HUES64 (cell line): ENCODE results near the gene ZFPM1.

ENCODE experiments used
- H3K27ac ChIP-seq: 2 replicates; pipeline ENCODE4 v1.7.0; 2013; ENCODE audit warnings: low read depth, low read length, inconsistent platforms
- H3K27me3 ChIP-seq: 2 replicates; pipeline ENCODE4 v1.6.1; 2013; ENCODE audit warnings: mild to moderate bottlenecking, low read length; ENCODE audit not compliant: insufficient read depth
- H3K36me3 ChIP-seq: 2 replicates; pipeline ENCODE4 v1.6.1; 2013; ENCODE audit warnings: mild to moderate bottlenecking, low read length; ENCODE audit not compliant: insufficient read depth
- H3K4me1 ChIP-seq: 2 replicates; pipeline ENCODE4 v1.6.1; 2013; ENCODE audit warnings: mild to moderate bottlenecking, low read length, moderate library complexity; ENCODE audit not compliant: insufficient read depth
- H3K4me3 ChIP-seq: 2 replicates; pipeline ENCODE4 v1.5.1; 2013; ENCODE audit warnings: mild to moderate bottlenecking, low read length, moderate library complexity
- H3K9ac ChIP-seq: 2 replicates; pipeline ENCODE4 v1.6.1; 2013; ENCODE audit warnings: mild to moderate bottlenecking, low read depth, low read length
- H3K9me3 ChIP-seq: 2 replicates; pipeline ENCODE4 v1.6.1; 2013; ENCODE audit warnings: low read depth, low read length; ENCODE audit not compliant: insufficient read depth
- whole genome bisulfite sequencing: fragments of 150-250, 120-280 bp; methylation state at CpG from one replicate; pipeline ENCODE4 v1.1.7; 2013; ENCODE audit warnings: missing lambda C conversion rate; 5-methylcytosine and 5-hydroxymethylcytosine counted together

The ZFPM1 gene

DNA sequence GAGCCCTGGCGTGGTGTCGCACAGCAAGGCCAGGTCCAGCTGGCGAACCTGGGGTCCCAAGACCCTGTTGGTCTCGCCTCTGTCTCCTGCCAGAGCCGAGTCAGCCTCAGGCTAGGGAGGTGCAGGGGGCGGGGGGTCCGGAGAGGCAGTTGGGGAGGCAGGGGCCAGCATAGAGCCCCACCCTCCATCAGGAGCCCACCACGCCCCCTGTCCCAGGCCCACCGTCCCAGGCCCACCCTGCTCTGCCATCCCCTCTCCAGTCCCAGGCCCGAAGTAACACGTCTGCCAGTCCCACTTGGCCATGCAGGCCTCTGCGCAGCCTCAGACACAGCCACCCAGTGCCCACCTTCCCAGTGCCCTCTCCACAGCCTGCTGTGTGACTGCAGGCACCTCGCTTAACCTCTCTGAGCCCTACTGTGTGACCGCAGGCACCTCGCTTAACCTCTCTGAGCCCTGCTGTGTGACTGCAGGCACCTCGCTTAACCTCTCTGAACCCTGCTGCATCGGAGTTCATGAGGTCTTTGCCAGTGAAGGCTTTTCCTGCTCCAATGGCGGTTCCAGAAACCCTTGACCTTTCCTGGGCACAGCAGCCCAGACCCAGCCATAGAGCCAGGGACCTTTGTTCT lies 41.0 kb upstream of the ZFPM1 start:
- WGBS = 95% methylated on average over 18 of the region's 18 CpGs
- H3K36me3 ChIP-seq = no peaks in the 10 kb centered on the region
- H3K4me1 ChIP-seq = no peaks in the 10 kb centered on the region
- H3K27ac ChIP-seq = no peak overlapping the region
- H3K27me3 ChIP-seq = no peaks in the 10 kb centered on the region
- no peak overlapping the region for H3K9ac ChIP-seq
- H3K4me3 ChIP-seq = no peak overlapping the region
- H3K9me3 ChIP-seq = no peaks in the 10 kb centered on the region

DNA sequence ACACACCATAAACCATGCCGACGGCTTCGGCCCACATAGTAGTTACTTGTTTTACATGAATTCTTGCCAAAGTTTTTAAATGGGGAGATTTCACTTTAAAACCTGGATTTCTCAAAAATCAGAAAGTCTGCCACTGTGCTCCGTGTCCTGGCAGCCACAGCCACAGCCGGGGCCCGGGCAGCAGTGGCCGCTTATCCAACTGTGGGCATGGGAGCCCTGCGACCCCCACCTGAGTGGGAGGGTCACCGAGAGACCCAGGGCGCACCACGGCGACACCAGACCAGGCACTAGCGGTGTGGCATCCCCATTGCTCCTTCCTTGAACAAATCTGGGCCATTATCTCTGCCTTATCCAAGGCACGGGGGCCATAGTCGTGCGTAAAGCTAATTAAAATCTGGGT lies 40.3 kb upstream of the ZFPM1 start:
- no peaks in the 10 kb centered on the region for H3K27me3 ChIP-seq
- no peak overlapping the region for H3K9ac ChIP-seq
- no peaks in the 10 kb centered on the region for H3K4me1 ChIP-seq
- no peaks in the 10 kb centered on the region for H3K9me3 ChIP-seq
- no peaks in the 10 kb centered on the region for H3K36me3 ChIP-seq
- no peak overlapping the region for H3K27ac ChIP-seq
- H3K4me3 ChIP-seq = no peak overlapping the region
- 95% methylated on average over 16 of the region's 16 CpGs for WGBS

DNA sequence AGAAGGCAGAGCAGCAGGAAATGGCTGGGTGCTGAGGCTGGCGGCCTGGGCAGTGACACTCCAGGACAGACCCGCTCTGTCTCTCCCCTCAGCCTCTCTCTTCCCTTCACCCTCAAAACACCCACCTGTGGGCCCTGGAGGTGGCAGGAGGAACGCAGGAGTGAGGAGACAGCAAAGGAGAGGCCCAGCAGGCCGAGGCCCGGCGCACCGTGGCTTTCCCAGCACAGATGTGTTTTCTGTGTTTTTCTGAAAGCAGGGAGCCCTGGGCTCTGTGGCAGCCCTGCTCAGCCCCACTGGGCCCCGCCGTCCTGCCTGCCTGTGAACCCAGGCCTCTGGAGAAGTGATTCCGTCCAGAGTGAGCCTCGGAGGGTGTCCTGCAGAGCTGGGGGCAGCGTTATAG lies 39.8 kb upstream of the ZFPM1 start:
- Histone ChIP-seq H3K9me3 (no peaks in the 10 kb centered on the region), H3K9ac (no peak overlapping the region), H3K36me3 (no peaks in the 10 kb centered on the region), H3K4me3 (no peak overlapping the region), H3K4me1 (no peaks in the 10 kb centered on the region), H3K27ac (no peak overlapping the region), H3K27me3 (no peaks in the 10 kb centered on the region)
- 94% methylated on average over 12 of the region's 12 CpGs for WGBS

DNA sequence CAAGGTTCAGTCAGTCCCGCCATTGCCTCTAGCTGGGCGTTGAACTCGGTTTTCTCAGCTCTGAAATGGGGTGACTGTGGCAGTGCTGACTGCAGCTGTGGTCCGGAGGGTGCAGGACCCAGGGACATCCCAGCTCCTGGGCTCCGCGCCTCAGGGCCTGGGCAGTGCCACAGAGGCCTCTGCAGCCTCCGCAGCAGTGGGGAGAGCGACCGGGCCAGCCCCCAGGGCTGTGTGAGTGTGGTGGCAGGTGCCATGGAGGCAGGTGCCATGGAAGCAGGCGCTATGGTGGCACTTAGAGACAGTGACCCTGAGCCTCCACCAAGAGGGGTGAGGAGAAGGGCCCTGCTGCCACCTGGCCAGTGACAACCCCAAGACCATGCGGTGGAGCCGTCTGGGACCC lies 39.4 kb upstream of the ZFPM1 start:
- no peaks in the 10 kb centered on the region for H3K36me3 ChIP-seq
- no peaks in the 10 kb centered on the region for H3K9me3 ChIP-seq
- H3K4me1 ChIP-seq = no peaks in the 10 kb centered on the region
- H3K4me3 ChIP-seq = no peak overlapping the region
- no peak overlapping the region for H3K27ac ChIP-seq
- 95% methylated on average over 12 of the region's 12 CpGs for WGBS
- H3K9ac ChIP-seq = no peak overlapping the region
- no peaks in the 10 kb centered on the region for H3K27me3 ChIP-seq

DNA sequence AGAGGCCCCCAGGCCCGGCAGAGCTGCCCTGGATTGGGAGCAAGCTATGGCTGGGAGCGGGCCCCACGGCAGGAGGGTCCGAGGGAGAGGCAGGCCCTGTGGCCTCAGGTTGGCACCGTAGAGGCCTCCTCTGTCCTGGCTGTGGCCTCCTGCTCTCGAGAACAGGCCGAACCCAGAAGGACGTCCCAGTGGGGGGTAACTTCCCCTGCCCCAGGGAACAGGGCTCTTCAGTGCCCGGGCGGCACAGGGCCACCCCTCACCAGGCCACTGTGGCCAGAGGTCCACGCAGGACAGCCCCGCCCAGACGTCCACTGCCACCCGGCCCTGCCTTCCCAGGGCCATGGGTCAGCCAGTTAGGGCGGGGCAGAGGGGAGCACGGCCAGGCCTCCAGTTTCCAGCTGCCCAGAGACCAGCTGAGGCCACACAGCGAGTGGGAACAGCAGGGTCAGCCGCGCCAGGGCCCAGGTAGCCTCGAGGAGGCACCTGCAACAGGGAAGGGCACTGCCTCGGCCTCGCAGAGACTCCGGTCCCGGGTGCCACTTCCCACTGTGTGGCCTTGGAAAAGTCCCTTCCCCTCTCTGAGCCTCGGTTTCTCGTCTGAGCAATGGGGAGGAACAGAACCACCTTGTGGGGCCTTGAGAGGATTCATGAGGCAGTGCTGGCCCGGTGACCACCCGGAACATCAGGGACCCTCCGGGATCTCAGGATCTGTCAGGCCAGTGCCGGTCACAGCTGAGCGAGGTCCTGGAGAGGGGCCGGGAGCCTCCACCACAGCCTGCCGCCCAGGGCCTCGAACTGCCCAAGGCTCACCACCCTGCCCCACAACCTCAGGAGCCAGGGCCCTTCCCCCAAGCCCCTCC lies 38.3 kb upstream of the ZFPM1 start:
- 94% methylated on average over 34 of the region's 34 CpGs for WGBS
- no peaks in the 10 kb centered on the region for H3K27me3 ChIP-seq

DNA sequence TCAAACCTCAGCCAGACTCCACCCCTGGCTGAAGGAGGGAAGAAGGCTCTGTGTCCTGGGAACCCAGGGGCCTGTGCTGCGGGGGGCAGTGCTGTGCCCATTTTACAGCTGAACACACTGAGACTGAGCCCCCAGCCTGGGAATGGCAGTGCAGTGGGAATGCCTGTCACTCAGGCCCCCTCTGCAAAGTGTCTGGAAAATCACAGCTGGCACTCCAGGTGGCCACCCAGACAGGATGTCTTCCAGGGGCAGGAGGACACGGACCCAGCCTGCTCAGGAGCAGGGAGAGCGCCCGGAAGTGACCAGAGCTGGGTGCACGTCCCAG lies 37.7 kb upstream of the ZFPM1 start:
- Histone ChIP-seq H3K9me3 (no peaks in the 10 kb centered on the region), H3K36me3 (no peaks in the 10 kb centered on the region), H3K4me1 (no peaks in the 10 kb centered on the region), H3K4me3 (no peak overlapping the region), H3K27me3 (no peaks in the 10 kb centered on the region), H3K9ac (no peak overlapping the region), H3K27ac (no peak overlapping the region)
- 84% methylated on average over 5 of the region's 5 CpGs for WGBS

More for the DNA sequence above, 38.3 kb upstream of the ZFPM1 start:
- Histone ChIP-seq H3K9me3 (no peaks in the 10 kb centered on the region), H3K9ac (no peak overlapping the region), H3K4me1 (no peaks in the 10 kb centered on the region), H3K27ac (no peak overlapping the region), H3K36me3 (no peaks in the 10 kb centered on the region), H3K4me3 (no peak overlapping the region)

DNA sequence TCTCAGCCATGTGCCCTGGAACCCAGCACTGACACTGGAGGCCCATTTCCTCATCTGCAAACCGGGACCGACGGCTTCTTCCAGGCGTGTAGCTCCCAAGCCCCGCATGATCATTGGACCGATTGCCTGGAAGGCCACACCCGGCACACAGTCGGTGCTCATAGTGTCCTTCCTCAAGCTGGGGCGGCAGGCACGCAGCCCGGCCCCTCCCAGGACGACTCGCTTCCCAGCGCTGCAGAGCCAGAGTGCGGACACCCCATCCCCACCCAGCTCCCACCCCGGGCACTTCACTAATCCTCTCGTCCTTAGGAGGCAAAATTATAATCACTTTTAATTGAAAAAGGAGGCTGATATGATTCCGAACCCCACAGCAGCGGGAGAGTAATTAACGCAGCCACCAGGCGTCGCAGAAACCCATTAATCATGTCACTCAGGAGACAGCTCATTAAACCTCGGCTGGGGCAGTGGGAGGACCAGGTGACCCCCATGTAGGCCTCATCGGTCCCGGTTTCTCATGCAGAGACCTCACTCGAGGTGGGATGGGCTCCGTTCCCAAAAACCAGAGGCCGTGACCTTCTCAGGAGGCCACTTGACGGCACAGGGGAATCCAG lies 37.3 kb upstream of the ZFPM1 start:
- Histone ChIP-seq H3K9ac (no peak overlapping the region), H3K27ac (no peak overlapping the region), H3K4me3 (no peak overlapping the region), H3K27me3 (no peaks in the 10 kb centered on the region), H3K36me3 (no peaks in the 10 kb centered on the region), H3K9me3 (no peaks in the 10 kb centered on the region), H3K4me1 (no peaks in the 10 kb centered on the region)
- 92% methylated on average over 29 of the region's 29 CpGs for WGBS

DNA sequence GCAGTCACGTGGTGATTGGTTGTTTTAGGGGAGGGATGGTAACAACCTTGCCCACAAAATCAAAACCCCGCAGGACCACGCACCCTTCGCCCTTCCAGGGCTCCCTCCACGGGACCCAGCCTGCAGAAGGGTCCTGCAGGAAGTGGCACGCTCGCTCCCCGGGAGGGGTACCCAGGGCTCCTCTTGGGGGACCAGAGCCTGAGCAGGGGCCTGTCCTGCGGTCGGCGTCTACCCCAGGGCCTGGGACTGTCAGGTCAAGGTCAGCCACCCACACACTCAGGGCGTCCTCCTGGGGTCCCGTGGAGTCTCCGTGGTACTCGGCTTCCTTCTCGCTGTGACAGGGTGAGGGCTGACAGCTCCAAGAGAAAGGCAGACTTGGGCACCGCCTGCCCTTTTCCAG lies 36.4 kb upstream of the ZFPM1 start:
- Histone ChIP-seq H3K4me1 (no peaks in the 10 kb centered on the region), H3K9me3 (no peaks in the 10 kb centered on the region), H3K27me3 (no peaks in the 10 kb centered on the region), H3K27ac (no peak overlapping the region), H3K4me3 (no peak overlapping the region), H3K9ac (no peak overlapping the region), H3K36me3 (no peaks in the 10 kb centered on the region)
- 93% methylated on average over 17 of the region's 17 CpGs for WGBS

DNA sequence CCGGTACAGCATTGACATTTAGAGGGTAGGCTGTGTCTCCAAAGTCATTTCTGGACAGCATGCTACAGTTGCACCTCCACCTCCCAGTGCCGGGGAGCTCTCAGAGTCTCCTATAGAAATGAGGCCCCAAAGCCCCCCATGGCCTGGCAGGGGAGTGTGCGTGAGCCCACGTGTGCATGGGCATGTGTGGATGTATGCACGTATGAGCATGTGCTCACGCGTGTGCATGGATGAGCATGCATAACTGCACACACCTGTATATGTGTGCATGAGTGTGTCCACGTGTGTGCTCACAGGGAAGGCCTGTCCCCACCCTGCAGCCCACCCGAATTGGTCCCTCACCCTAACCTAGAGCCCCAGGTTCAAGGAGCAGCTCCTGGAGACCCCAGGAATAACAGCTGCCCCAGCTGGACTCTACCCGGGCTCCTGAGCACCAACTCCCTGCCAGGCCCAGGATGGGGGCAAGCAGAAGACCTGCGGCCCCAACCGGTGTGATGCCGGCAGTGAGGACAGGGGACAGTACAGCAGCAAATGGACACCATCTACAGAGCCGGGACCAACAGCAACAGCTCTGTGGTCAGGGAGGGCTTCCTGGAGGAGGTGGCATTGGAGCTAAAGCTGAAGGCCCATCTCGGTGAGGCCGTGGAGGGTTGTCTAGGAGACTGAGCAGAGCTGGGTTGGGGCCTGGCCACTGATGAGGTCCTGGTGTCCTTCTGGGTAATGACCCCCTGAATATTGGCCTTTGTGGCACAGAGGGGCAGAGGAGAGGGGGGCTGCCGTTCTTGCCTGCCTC lies 35.2 kb upstream of the ZFPM1 start:
- 91% methylated on average over 17 of the region's 17 CpGs for WGBS
- Histone ChIP-seq H3K4me3 (no peak overlapping the region), H3K27me3 (no peaks in the 10 kb centered on the region), H3K36me3 (no peaks in the 10 kb centered on the region), H3K9ac (no peak overlapping the region), H3K4me1 (no peaks in the 10 kb centered on the region), H3K9me3 (no peaks in the 10 kb centered on the region), H3K27ac (no peak overlapping the region)

DNA sequence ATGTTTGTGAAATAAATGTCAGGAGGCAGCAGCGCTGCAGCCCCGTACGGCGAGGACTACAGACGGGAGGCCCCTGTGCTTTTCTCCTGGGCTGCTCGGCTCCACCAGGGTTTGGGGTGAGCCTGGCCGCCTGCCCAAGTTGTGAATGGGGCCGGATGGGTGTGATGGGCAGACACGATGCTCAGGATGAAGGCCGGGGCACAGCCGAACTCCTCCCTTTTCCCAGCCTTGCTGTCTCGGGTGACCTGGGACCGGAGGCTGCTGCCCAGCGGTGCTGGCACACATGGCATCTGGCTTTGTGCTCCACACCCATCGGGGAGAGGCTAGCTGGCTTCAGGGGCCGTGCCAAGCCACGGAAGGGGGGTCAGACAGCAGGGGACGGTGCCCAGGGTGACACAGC lies 34.2 kb upstream of the ZFPM1 start:
- Histone ChIP-seq H3K9ac (no peak overlapping the region), H3K4me1 (no peaks in the 10 kb centered on the region), H3K36me3 (no peaks in the 10 kb centered on the region), H3K27me3 (no peaks in the 10 kb centered on the region), H3K27ac (no peak overlapping the region), H3K4me3 (no peak overlapping the region), H3K9me3 (no peaks in the 10 kb centered on the region)
- WGBS = 92% methylated on average over 18 of the region's 18 CpGs

DNA sequence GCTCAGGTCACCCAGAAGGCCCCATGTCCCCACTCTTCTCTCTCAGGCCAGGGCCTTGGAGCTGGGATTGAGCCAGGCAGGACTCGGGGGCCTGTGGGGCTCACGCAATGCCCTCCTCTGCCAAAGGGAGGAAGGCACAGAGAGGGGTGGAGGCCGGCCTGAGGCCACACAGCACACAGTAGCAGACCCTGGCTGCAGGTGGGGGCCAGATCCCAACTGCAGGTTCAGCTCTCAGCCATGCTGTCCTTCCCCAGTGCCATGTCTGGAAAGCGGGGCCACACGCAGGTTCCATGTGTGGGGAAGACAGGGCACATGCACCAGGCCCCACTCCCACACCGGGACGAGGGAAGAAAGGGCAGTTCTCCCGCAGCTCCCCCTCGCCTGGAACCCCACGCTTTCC lies 33.3 kb upstream of the ZFPM1 start:
- no peak overlapping the region for H3K9ac ChIP-seq
- H3K4me1 ChIP-seq = no peaks in the 10 kb centered on the region
- no peak overlapping the region for H3K4me3 ChIP-seq
- H3K9me3 ChIP-seq = no peaks in the 10 kb centered on the region
- 93% methylated on average over 10 of the region's 10 CpGs for WGBS
- no peak overlapping the region for H3K27ac ChIP-seq
- no peaks in the 10 kb centered on the region for H3K27me3 ChIP-seq
- no peaks in the 10 kb centered on the region for H3K36me3 ChIP-seq
